Eye (tissue), 1 donor: ENCODE data around the gene MOB3B.

Experiments used
- DNase-seq: peaks from one replicate; pipeline ENCODE4 v3.0.0-alpha.2; 2015

The MOB3B gene

DNA sequence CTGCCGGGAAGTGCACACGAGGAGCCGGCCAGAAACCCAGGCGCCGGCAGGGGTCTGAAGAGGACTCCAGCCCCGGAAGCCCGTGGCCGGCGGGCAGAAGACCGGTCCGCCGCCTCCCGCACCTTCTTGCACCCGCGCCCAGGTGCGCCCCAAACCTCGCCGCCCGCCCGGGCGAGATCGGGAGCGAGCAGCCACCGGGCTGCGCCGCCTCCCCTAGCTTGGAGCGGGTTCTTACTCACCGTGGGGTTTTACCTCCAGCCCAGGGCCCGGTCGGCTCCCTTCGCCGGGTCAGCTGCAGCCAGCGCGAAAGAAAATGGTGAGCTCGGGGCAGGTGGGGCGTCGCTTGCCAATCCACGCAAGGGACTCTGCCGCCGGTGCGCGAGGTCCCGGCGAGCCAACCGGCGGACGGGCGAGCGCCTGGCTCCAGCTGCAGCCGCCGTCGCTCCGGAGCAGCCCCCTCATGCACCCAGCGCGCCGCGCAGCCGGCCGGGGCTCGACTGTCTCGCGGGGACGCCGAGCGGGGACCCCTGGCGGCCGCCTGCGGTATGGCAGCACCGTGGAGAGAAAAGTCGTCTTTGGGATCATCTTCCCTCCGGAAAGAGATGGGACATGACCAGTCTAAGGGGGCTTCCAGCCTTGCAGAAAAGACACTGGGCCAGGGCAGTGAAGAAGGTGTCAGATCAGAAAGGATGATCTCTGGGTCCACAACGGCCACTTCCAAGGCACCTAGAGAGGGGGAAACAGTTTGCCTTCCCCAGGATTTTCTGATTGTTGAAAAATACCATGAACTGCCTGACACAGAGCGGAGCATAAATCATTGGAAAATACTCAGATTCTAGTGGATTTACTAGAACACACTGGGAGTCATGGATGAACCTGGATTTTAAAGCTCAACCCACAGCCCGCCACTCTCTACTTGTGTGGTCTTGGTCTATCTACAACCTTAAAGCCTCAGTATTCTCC is at the start of gene MOB3B:
Gene MOB3B, minus strand, starts transcription at position 499 of the 963 bp plus-strand sequence. CDS start 74,264 bp downstream, outside the sequence.
- peak; percentile 92 for DNase-seq

- DNase-seq: peak; percentile 99
These were observed 44.3 kb upstream of the MOB3B start for GRCh38 chr9:27573634-27574590.

DNA sequence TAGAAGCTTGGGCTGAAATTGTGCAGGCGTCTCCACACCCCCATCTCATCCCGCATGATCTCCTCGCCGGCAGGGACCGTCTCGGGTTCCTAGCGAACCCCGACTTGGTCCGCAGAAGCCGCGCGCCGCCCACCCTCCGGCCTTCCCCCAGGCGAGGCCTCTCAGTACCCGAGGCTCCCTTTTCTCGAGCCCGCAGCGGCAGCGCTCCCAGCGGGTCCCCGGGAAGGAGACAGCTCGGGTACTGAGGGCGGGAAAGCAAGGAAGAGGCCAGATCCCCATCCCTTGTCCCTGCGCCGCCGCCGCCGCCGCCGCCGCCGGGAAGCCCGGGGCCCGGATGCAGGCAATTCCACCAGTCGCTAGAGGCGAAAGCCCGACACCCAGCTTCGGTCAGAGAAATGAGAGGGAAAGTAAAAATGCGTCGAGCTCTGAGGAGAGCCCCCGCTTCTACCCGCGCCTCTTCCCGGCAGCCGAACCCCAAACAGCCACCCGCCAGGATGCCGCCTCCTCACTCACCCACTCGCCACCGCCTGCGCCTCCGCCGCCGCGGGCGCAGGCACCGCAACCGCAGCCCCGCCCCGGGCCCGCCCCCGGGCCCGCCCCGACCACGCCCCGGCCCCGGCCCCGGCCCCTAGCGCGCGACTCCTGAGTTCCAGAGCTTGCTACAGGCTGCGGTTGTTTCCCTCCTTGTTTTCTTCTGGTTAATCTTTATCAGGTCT is 43.5 kb upstream of the MOB3B start, which contains the start of gene C9orf72:
Gene C9orf72, minus strand, starts transcription at position 564 of the 716 bp plus-strand sequence. CDS start 6,361 bp downstream, outside the sequence.
- no peak for DNase-seq

- DNase-seq: peak; percentile 89
These were observed 42.9 kb upstream of the MOB3B start for GRCh38 chr9:27572566-27572917.

DNA sequence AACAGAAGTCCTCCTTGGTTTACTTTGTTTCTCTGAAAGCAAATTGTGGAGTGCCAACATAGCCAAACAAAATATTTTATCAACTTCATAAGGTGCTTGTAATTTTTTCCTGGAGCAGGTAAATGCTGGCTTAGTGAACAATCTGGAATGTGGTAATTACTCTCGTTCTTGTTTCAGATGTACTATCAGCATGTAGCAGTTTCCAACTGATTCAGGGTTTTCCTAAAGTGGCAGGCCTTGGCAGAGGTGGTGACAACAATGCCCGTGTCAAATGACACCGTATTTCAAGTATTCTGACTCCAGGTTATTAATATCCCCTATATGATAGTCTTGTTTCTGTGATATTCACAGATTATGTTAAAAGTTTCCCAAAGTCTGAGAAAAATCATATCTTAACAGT is 42.4 kb upstream of the MOB3B start:
- DNase-seq: no peak

DNA sequence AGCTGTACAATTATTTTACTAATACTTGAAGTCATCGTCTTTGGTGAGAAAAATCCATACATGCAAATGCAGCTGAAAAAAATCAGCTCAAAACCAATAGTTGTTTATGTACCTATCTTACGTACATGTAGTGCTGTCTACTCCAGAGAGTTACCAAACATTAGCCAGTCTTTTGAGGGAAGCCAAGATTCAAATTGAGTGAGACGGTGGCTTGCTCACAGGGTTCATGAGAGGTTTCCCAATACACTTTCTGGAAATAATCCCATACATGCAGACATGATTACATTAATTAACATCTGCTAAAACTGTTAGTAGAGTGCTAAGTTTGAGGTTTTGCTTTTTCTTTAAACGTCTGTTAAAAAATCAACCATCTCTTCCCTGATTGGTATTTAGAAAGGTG is 41.4 kb upstream of the MOB3B start:
- DNase-seq: no peak

DNA sequence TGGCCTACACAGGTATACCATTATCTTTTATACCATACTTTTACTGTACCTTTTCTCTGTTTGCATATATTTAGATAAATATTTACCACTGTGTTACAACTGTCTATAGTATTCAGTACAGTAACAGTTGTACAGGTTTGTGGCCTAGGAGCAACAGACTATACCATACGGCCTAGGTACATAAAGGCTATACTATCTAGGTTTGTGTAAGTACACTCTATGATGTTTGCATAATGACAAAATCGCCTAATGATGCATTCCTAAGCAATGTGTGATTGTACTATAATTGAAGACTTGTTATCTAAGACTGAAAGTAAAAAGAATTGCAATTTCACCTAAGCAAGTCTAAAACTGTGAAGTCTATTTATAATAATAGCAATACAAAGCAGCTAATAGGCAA is 39.8 kb upstream of the MOB3B start:
- no peak for DNase-seq

- DNase-seq: no peak
These were observed 36.5 kb upstream of the MOB3B start for GRCh38 chr9:27566118-27566517.

DNA sequence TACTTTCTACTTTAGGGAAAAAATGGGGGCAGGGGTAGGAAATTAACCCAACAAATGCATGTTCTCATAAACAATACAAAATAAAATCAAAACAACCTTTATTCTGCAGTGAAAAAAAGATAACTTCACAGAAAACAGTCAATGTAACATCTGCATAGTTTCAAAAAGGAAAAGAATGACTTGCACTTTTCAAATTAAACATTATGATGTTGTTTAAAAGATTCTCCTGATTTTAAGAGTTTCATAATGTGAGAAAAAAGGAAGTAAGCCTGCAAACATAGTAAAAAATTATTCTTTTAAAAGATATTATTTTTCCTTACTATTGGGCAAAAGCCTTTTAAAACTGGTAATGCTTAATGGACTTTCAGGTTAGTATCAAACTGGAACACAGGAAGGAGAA is 36.1 kb upstream of the MOB3B start:
- no peak for DNase-seq

DNA sequence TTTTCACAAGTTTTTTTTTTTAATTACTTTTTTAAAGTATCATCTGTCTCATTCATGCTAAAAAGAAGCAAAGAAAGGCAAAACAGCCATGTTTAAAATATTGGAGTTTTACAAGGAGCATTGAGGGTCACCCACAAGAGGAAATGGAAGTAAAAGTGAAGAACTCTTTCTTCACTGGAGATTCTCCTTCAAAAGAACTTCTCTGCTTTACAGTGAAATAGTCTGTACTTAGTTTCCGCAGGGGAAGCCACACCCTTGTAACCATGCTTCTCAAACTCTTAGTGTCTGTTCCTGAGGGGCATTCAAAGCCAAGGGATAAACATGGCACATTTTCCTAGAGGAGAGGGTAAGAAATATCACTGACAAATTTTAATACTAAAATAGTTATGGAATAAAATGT is 35.1 kb upstream of the MOB3B start:
- no peak for DNase-seq

- DNase-seq: no peak
These were observed 34.3 kb upstream of the MOB3B start for GRCh38 chr9:27563738-27564430.

GRCh38 chr9:27561685-27562084 is 32.1 kb upstream of the MOB3B start:
- no peak for DNase-seq

DNA sequence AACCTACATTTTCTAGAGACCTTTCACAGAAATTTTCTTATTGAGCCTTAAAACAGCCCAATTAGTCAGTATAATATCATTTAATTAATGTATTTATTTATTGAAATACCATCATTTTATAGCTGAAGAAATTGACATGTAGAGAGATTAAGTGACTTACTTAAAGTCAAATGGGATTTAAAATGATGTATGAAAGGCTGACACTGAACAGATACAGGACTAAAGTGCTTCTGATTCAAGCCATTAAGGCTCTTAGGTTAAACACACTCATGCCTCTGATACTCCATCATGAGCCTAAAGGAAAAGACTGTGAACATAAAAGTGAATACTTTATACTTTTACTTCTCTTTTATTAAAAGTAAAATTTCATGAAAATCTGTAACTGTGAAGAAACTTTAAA is 30.8 kb upstream of the MOB3B start:
- DNase-seq: no peak

DNA sequence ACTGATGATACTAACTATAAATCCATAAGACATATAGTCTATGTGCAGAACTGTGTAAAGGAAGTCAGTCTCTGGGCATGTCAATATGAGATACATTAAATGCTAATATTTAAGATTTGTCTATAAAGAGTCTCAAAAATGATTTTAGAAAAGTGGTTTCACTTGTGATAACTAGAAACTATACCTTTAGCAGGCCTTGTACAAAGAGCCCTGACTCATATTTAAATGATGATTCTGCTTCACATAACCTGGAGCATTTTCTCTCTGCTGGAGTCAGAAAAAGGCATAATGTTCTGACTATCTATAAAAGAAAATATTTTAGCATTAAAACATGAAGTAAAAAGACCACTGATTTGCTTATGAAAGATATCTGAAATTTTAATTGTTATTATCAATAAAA is 28.7 kb upstream of the MOB3B start:
- no peak for DNase-seq

- DNase-seq: peak; percentile 70
These were observed 26.9 kb upstream of the MOB3B start for GRCh38 chr9:27556470-27556869.

- DNase-seq: no peak
These were observed 25.1 kb upstream of the MOB3B start for GRCh38 chr9:27554712-27555111.

DNA sequence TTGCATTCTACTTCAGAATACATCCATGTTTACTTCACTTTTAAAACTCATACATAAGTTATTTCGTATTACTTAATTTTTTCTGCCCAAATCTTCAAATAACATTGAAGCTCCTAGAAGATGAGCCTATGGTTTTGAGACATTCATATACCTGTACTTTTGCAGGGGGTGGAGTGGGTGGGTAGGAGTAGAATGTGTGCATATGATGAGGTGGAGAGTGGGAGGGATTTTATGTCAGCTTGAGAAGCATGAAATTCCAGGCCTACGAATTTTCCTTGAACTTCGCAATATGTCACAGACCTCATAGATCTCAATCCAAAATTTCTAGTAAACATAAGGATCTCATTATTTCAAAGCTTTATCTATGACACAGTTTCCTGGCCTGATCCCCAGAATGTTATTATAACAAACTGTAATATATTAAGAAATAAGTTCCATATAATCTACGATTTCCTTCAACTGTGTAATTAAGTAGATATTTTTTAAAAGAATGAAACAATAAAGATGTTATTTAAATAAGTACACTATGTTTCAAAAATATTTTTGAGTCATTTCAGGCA is 19.7 kb upstream of the MOB3B start:
- no peak for DNase-seq

DNA sequence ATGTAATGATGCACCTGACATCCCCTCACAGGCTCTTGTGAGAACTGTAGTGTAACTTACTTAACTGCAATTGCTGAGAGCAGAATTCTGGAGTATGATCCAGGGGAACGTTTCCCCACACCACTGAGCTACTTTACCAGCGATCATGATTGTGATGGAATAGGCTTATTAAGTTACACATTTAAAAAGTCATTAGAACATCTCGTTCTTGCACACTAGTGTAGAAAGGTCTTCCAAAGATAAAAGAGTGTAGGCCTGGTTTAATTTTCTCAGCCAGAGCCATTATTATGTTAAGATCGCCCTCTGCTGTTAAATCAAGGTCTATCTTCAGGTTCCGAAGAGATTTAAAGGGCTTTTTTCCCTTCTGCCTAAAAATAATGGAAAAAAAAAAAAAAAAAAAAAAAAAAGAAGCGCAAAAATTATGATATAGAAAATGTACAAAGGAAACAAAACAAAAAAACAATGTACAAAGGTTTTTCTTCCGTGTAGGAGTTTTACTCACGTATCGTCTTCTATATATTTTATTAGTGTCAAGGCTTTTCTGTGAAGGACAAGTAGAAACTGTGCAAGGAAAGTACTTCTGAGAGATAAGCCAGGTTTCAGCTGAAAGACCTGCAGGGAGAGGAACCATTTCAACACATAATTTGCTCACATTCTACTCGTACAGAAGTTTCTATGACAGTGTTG is 18.6 kb upstream of the MOB3B start:
- DNase-seq: peak; percentile 83

DNA sequence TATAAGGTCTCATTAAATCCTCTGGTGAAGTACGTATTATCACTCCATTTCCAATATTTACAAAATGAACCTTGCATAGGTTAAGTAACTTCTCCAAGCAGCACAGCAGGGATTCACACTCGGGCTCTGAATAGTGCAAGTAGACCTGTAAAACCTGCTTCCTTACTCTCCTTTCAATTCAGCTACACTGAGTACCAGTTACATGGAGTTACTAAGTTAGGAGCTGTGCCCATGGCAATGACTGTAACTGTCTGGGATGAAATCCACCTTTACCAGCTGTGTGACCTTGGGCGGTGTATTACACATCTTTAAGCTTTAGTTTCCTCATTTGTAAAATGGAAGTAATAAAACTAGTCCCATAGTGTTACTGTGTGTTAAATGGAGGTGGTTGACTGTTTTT is 15.9 kb upstream of the MOB3B start:
- DNase-seq: no peak

DNA sequence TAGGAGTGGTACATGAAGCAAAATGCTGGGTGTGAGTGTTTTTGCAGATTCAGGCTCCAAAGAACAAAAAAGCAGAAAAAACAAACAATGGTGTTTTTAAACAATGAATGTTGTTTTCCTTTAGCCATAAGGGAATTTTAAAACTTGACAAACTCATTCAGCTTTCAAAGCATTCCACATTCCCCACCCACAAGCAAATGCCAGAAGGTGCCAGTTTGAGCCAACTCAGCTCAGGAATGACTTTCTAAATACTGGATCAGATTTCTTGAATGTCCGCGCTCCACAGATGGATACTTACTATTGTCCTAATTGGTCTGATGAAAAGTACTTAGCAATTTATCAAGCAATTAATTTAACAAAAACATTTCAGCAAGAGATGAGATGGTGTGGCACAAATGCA is 12.9 kb upstream of the MOB3B start:
- no peak for DNase-seq

GRCh38 chr9:27541740-27542139 is 12.1 kb upstream of the MOB3B start:
- DNase-seq: no peak
